Lung (tissue), 12 donors: Measurements from ENCODE around the gene C1orf35. TPM values are rescaled to one million over a fixed set of nuclear protein-coding genes. Genes with fewer than 3 reads are reported as not detected.

ENCODE experiments used
- ATAC-seq: fragments of 200-7000 bp; cut with Tn5 transposase; one replicate; pipeline ENCODE4 v1.9.1; 2020; ENCODE audit warnings: moderate number of reproducible peaks; ENCODE audit not compliant: insufficient read depth, low FRiP score
- DNase-seq, 3 donors: peaks; one replicate each; pipeline ENCODE4 v3.0.0-alpha.2; 2013 to 2017
- H3K27ac ChIP-seq, 2 donors: one replicate each; pipeline ENCODE4 v1.5.1; 2013; ENCODE audit warnings: mild to moderate bottlenecking in 2 of 2, moderate library complexity in 2 of 2, control low read depth in 1 of 2, inconsistent platforms in 1 of 2, low read depth in 1 of 2, low read length in 1 of 2
- H3K27me3 ChIP-seq, 3 donors: one replicate each; pipeline ENCODE4 v1.5.1; 2013; ENCODE audit warnings: low read length in 2 of 3; ENCODE audit not compliant: control insufficient read depth in 3 of 3, insufficient read depth in 3 of 3
- H3K36me3 ChIP-seq, 4 donors: one replicate each; pipeline ENCODE4 v1.5.1; 2013; ENCODE audit warnings: low read length in 4 of 4, mild to moderate bottlenecking in 1 of 4, moderate library complexity in 1 of 4; ENCODE audit not compliant: control insufficient read depth in 4 of 4, insufficient read depth in 4 of 4
- H3K4me1 ChIP-seq, 5 donors: one replicate each; pipeline ENCODE4 v1.5.1; 2013; ENCODE audit warnings: low read length in 5 of 5, mild to moderate bottlenecking in 2 of 5, moderate library complexity in 1 of 5; ENCODE audit not compliant: control insufficient read depth in 5 of 5, insufficient read depth in 5 of 5
- H3K4me3 ChIP-seq: one replicate; pipeline ENCODE4 v1.5.1; 2013; ENCODE audit warnings: mild to moderate bottlenecking, control low read depth, moderate library complexity
- H3K9ac ChIP-seq, 2 donors: one replicate each; pipeline ENCODE4 v1.5.1; 2013; ENCODE audit warnings: low read length in 2 of 2, control low read depth in 1 of 2; ENCODE audit not compliant: insufficient read depth in 1 of 2
- H3K9me3 ChIP-seq, 4 donors: one replicate each; pipeline ENCODE4 v1.5.1; 2013; ENCODE audit warnings: low read length in 3 of 4, mild to moderate bottlenecking in 1 of 4, moderate library complexity in 1 of 4; ENCODE audit not compliant: control insufficient read depth in 4 of 4, insufficient read depth in 3 of 4
- WGBS, 2 donors: extraction: QIAGEN DNeasy Blood & Tissue Kit; methylation state at CpG; one replicate each; pipeline ENCODE4 v1.1.7; 2013; 5-methylcytosine and 5-hydroxymethylcytosine counted together
- polyA plus RNA-seq, 2 donors: library from polyadenylated mRNA; stranded (reverse); fragments of 200-250 nt; gene quantifications; one replicate each; pipeline ENCODE4 v1.2.1, GENCODE V29; 2013
- total RNA-seq, 2 donors: library from RNA; depleted of rRNA in 1 of 2; stranded (reverse); fragments of >200 nt in 1 of 2; gene quantifications; one replicate each; pipeline ENCODE4 v1.2.1, GENCODE V29; 2014 to 2021
- TF ChIP-seq, protein P1 (sequence below): IDR thresholded peaks from 2 replicates; pipeline ENCODE4 v1.5.1; 2012; ENCODE audit warnings: mild to moderate bottlenecking; ENCODE audit errors: control extremely low read depth, extremely low read depth
- donor health status: control.
- donor health status: control.
- donor health status: Bipolar disorder and iron deficiency.
- donor health status: healthy.
- donor health status: DM: yes; HTN: yes; CAD: no.

C1orf35 gene
- total and polyA plus RNA-seq, 4 donors = 9.1 to 19.9 (median 15.0) TPM

DNA sequence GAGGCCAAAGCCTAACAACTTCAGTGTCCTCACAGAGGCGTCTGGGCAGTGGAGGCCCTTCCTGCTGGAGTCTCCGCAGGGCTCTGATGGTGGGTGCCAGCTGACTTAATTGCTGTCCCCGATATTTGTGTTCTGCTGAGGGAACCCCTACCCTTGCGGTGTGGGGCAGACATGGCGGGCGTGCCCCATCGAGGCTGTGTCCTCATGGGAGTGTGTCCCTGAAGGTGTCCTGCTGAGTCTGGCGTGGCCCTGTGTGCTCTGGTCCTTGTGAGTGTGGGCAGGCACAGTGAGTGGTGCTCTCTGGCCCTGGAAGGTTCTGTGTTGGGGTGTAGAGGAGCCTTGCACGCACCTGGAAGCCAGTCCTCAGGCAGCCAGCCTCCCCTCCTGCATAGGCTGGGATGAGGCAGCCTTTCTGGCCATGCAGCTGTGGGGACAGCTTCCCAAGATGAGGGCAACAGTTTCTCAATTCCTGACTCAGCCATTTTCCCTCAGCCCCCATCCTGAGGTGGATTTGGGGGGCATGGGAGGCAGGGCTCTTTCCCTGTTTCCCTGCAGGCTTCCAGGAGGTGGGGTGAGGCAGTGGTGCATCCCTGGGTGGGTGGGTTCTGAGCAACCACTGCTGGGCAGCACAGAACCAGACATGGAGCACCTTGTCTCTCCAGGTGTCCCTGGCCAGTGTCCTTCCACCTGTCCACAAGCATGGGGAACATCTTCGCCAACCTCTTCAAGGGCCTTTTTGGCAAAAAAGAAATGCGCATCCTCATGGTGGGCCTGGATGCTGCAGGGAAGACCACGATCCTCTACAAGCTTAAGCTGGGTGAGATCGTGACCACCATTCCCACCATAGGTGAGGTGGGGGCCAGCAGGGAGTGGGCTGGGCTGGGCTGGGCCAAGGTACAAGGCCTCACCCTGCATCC is 6.5 kb downstream of the C1orf35 start:
- H3K9ac ChIP-seq = no peak overlapping the region
- H3K27me3 ChIP-seq = no peaks in the 10 kb centered on the region
- no peak for DNase-seq
- H3K27ac ChIP-seq = no peak overlapping the region
- peaks cover 0 to 13% (median 4%) of the 10 kb centered on the region in 4 donors for H3K9me3 ChIP-seq
- peaks cover 9 to 52% (median 35%) of the 10 kb centered on the region in 4 donors for H3K36me3 ChIP-seq
- TF ChIP-seq, protein P1, sequence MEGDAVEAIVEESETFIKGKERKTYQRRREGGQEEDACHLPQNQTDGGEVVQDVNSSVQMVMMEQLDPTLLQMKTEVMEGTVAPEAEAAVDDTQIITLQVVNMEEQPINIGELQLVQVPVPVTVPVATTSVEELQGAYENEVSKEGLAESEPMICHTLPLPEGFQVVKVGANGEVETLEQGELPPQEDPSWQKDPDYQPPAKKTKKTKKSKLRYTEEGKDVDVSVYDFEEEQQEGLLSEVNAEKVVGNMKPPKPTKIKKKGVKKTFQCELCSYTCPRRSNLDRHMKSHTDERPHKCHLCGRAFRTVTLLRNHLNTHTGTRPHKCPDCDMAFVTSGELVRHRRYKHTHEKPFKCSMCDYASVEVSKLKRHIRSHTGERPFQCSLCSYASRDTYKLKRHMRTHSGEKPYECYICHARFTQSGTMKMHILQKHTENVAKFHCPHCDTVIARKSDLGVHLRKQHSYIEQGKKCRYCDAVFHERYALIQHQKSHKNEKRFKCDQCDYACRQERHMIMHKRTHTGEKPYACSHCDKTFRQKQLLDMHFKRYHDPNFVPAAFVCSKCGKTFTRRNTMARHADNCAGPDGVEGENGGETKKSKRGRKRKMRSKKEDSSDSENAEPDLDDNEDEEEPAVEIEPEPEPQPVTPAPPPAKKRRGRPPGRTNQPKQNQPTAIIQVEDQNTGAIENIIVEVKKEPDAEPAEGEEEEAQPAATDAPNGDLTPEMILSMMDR = no peak
- WGBS, 2 donors = 93 to 95% methylated on average over 13 of the region's 13 CpGs
- no peak overlapping the region for H3K4me3 ChIP-seq
- ATAC-seq = no peak
- H3K4me1 ChIP-seq = peaks cover 0 to 22% (median 0%) of the 10 kb centered on the region in 5 donors

DNA sequence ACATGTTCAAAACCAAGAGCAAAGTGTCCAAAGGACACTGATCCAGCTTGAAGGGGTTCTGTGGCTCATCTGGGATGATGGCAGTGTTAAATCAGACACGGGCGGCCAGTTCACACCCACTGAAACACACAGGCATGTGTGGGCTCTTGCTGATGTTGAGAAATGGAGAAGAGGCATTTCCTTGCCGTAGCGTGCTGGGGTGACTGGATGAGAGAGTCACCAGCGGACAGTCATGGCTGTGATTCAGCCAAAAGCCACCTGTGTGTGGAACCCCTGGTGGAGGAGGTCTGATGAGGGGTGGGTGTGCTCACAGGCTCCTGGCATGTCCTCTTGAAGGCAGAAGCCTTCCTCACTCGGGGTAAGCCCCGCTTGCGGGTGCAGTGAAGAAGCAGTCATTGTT is 7.2 kb downstream of the C1orf35 start:
- Histone ChIP-seq H3K36me3 (peaks cover 9 to 51% (median 36%) of the 10 kb centered on the region in 4 donors), H3K9me3 (peaks cover 0 to 13% (median 4%) of the 10 kb centered on the region in 4 donors), H3K27me3 (no peaks in the 10 kb centered on the region), H3K9ac (no peak overlapping the region), H3K4me3 (no peak overlapping the region), H3K27ac (no peak overlapping the region), H3K4me1 (peaks cover 0 to 24% (median 1%) of the 10 kb centered on the region in 5 donors)
- TF ChIP-seq, protein P1 = no peak
- no peak for DNase-seq
- WGBS, 2 donors = 90 to 92% methylated on average over 8 of the region's 8 CpGs
- ATAC-seq = no peak

DNA sequence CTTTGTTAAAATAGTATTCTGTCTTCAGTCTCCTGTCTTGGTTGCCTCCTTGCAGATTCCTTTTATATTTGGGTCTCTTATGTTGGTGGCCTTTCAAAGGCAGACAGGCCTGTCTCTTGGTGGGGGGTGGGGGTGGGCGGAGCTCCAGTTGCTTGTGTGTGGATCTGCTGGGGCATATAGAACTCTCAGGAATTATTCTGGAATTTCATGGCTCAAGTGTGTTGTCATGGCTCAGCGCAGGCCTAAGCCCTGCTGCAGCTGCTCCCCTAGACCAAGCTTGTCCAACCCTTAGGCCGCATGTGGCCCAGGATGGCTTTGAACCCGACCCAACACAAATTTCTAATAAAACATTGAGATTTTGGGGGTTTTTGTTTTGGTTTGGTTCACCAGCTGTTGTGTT is 8.0 kb downstream of the C1orf35 start:
- Histone ChIP-seq H3K27ac (no peak overlapping the region), H3K4me1 (peaks cover 0 to 30% (median 6%) of the 10 kb centered on the region in 5 donors), H3K27me3 (no peaks in the 10 kb centered on the region), H3K9ac (no peak overlapping the region), H3K36me3 (peaks cover 9 to 48% (median 35%) of the 10 kb centered on the region in 4 donors), H3K4me3 (no peak overlapping the region), H3K9me3 (peaks cover 0 to 13% (median 4%) of the 10 kb centered on the region in 4 donors)
- 98% methylated on average over 4 of the region's 4 CpGs for WGBS, 2 donors
- ATAC-seq (no peak), DNase-seq (no peak)
- TF ChIP-seq, protein P1 = no peak
